ENCODE results near the gene ITGB6. TPM values are rescaled to one million over a fixed set of nuclear protein-coding genes. Genes with fewer than 3 reads are reported as not detected.

Gene ITGB6
- total RNA-seq, 1 donor from 2014 or later, result 61.3 TPM

DNA sequence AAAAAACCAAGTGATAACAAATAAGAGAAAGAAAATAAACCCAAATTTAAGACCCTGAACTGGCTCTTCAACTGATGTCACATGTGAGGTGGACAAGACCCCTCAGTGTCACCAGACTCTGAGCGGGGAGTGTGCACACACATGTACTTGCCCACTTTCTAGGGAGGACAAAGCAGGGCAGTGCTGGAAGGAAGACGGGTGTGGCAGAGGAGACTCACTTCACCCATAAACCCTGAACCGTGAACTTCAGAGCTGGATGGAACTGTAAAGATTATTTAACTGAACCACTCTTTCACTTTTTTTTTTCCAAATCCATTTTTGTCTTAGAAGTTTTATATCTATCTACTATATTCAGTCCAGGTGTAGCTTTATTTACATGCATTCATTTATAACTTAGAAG, 149.9 kb downstream of the ITGB6 start:
- DNase-seq, result no peak

Other genes starting within 250 kb of the ITGB6 start
- 13.0 TPM for gene PLA2R1, start 137.7 kb downstream of the ITGB6 start, total RNA-seq

Data from tongue (tissue), 2 donors.